Choroid plexus epithelial cell (primary cell): ENCODE measurements around the gene F8.

Source experiments
- DNase-seq: peaks from one replicate; pipeline ENCODE4 v3.0.0-alpha.2; 2010; ENCODE audit warnings: low read depth
- H3K4me3 ChIP-seq: 2 replicates; pipeline ENCODE4 v1.5.1; 2011; ENCODE audit warnings: low read depth, mild to moderate bottlenecking, control low read depth, low read length, moderate library complexity
- TF ChIP-seq, protein P1 (sequence below): conservative IDR thresholded peaks from 2 replicates; pipeline ENCODE4 v1.5.1; 2011; ENCODE audit warnings: low read depth, mild to moderate bottlenecking, control low read depth, inconsistent platforms, low read length, moderate library complexity

The F8 gene

DNA sequence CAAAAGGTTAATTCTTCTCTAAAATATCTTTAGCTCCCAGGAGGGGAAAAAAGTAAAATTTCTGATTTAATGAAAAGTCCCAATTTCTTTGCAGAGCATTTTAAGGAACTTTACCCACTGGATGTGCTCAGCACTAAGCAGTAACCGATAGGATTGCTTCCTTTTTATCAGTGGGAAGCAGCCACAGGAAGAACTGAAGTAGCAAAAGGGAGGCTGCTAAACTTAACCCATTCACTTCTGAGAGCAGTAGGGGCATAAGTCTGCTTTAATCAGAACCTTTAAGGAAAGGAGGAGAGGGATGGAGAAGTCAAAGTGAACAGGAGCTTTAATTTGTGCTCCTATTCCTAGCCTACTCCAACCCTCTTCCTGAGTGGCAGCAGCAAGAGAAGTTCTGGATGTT lies at the start of gene F8:
Gene F8, minus strand, starts transcription at position 139 of the 400 bp plus-strand sequence. CDS start 171 bp downstream, outside the sequence.
- no peak for DNase-seq
- TF ChIP-seq, protein P1, sequence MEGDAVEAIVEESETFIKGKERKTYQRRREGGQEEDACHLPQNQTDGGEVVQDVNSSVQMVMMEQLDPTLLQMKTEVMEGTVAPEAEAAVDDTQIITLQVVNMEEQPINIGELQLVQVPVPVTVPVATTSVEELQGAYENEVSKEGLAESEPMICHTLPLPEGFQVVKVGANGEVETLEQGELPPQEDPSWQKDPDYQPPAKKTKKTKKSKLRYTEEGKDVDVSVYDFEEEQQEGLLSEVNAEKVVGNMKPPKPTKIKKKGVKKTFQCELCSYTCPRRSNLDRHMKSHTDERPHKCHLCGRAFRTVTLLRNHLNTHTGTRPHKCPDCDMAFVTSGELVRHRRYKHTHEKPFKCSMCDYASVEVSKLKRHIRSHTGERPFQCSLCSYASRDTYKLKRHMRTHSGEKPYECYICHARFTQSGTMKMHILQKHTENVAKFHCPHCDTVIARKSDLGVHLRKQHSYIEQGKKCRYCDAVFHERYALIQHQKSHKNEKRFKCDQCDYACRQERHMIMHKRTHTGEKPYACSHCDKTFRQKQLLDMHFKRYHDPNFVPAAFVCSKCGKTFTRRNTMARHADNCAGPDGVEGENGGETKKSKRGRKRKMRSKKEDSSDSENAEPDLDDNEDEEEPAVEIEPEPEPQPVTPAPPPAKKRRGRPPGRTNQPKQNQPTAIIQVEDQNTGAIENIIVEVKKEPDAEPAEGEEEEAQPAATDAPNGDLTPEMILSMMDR = no peak
- H3K4me3 ChIP-seq = no peak within 1 kb of the TSS

DNA sequence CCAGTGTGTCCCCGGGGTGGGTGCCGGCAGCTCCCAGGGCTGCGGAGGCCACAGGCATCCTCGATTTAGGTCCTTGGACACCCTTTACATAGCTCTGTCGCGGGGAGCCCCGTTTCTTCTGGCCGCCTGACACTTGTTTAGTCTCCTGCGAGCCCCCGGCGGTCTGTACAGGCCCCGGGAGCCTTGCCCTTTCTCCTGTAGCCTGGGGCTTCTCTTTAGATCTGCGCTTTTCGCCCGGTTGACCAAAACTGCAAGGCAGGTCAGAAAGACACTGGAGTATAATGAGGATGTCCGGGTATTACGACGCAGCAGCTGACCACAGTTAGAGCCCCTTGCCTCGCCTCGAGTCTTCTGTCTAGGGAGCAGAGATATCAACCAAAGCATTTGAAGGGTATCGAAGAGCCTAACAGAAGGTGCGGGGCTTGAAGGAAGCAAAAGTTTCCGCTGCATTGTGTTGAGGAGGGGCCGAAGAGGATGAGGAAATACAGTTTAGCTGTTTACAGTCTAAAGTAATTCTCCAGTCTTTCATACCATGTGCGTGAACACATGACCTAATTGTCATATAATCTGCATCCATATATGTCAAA lies 49.3 kb upstream of the F8 start:
- DNase-seq = peak; percentile 8
- H3K4me3 ChIP-seq = peak overlapping the region; percentile 75
- TF ChIP-seq, protein P1 = no peak

DNA sequence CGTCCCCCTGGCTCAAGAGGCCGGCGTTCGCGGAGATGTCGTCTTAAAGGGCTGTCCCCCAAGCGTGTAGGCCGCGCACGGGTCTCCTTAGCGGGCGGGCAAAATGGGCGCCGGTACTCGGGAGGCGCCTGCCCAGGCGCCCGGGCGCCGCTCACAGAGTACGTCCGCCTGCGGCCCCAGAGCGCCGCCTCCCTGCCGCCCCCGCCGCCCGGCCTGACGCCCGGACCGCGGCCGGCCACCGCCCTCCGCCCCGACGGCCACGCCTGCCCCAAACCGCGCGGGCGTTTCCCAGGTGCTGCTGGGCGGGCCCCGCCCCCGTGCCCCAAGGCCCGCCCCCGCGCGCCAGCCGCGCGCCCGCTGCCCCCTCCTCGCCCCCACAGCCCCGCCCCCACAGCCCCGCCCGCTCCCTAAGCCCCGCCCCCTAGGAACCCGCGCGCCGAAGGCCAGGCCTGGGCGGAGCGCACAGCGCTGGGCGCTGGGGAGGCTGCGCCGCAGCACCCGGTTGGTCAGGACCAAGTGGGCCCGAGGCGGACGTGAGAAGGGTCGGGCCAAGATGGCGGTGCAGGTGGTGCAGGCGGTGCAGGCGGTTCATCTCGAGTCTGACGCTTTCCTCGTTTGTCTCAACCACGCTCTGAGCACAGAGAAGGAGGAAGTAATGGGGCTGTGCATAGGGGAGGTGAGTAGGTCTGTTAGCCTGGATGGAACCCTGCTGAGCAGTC lies 48.6 kb upstream of the F8 start, which contains the start of the genes BRCC3, CMC4 and MTCP1:
Gene BRCC3, plus strand, starts transcription at position 534 of the 719 bp plus-strand sequence. Its CDS starts 20 bp downstream, at position 554.
Gene CMC4, minus strand, starts transcription at position 162 of the 719 bp plus-strand sequence. CDS start 7,113 bp downstream, outside the sequence.
Gene MTCP1, minus strand, starts transcription at position 162 of the 719 bp plus-strand sequence. CDS start 5,126 bp downstream, outside the sequence.
- TF ChIP-seq, protein P1 = no peak
- H3K4me3 ChIP-seq = peak within 1 kb of the TSS; percentile 75
- peak; percentile 83 for DNase-seq

DNA sequence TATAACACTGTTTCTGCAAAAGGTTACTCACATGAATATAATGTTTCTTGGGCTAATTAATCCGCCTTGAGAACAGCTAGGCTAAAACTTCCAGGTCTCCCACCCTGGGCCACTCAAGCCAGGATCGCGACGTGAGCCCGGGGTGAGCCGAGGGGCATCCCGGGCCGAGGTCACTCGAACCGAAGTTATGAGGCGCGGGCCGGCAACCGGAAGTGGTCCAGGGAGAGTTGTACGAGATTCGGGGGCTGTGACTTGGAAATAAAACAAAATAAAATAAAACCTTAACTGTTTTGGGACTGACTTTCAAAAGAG lies 48.1 kb upstream of the F8 start:
- TF ChIP-seq, protein P1 = no peak
- no peak for DNase-seq
- peak overlapping the region; percentile 75 for H3K4me3 ChIP-seq

DNA sequence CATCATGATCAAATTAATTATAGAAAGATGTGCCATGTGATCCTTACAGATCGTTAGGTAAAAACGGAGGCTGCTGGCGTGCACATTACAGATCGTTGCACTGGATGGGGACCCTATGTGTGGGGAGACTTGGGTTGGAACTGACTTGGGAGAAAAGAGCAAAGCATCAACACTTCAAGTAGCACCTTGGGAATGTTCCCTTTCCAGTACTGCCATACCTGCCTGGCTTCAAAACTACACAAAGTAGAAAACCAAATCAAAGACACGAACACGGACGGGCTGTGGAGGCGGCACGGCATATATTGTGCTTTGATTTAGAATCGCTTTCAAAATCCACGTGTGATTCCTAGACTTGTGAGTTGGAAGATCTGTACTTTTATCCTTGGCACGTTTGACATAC lies 47.5 kb upstream of the F8 start:
- H3K4me3 ChIP-seq = peak overlapping the region; percentile 75
- TF ChIP-seq, protein P1 = no peak
- no peak for DNase-seq

DNA sequence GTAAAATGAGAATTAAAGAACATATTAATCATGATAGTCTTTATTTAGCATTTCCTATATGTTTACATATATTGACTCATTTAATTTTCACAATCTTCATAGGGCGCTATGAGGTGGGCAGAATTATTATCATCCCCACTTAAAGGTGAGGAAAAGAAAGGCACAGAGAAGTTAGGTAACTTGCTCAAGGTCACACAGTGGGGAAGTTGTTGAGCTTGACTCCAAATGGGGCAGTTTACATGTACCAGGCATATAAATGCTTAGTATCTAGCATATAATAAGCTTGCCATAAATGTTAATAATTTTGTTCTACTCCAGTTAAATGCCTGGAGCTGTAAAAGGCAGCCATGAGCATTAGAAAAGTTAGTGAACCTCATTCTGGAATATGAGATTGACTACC lies 46.9 kb upstream of the F8 start:
- TF ChIP-seq, protein P1 = no peak
- H3K4me3 ChIP-seq = peak overlapping the region; percentile 75
- DNase-seq = no peak
